Measurements from ENCODE around the gene SNU13.
A peak's percentile ranks its signal among the peaks of the same experiment; 100 is the strongest.
"Not testable (repeated sequence)": the region's sequence is repeated elsewhere in the genome, so short reads cannot be mapped to it uniquely, and the experiment has no call there.

Gene SNU13

GRCh38 chr22:41688365-41689211 is at the start of gene SNU13:
SNU13 (minus strand) TSS chr22:41688867; CDS start chr22:41688796, 71 bp downstream.
- peak; percentile 97 for DNase-seq

- not testable (repeated sequence) for DNase-seq
Measured at GRCh38 chr22:41733241-41733640, 44.6 kb upstream of the SNU13 start.

GRCh38 chr22:41732096-41732772 is 43.6 kb upstream of the SNU13 start:
- DNase-seq = no peak

- no peak for DNase-seq
Measured at GRCh38 chr22:41731609-41732008, 42.9 kb upstream of the SNU13 start.

GRCh38 chr22:41725510-41726110 is 36.9 kb upstream of the SNU13 start:
- DNase-seq = no peak

GRCh38 chr22:41722496-41722895 is 33.8 kb upstream of the SNU13 start:
- DNase-seq = no peak

- peak; percentile 9 for DNase-seq
Measured at GRCh38 chr22:41713004-41713403, 24.3 kb upstream of the SNU13 start.

GRCh38 chr22:41709341-41709740 is 20.7 kb upstream of the SNU13 start:
- no peak for DNase-seq

- no peak for DNase-seq
Measured at GRCh38 chr22:41702763-41703162, 14.1 kb upstream of the SNU13 start.

GRCh38 chr22:41700108-41700364 is 11.4 kb upstream of the SNU13 start:
- no peak for DNase-seq

GRCh38 chr22:41699264-41700107 is 10.8 kb upstream of the SNU13 start, which contains the start of gene MEI1:
MEI1 (plus strand) TSS chr22:41699503; CDS start chr22:41699539, 36 bp downstream.
- no peak for DNase-seq

GRCh38 chr22:41697126-41697775 is 8.6 kb upstream of the SNU13 start:
- peak; percentile 88 for DNase-seq

GRCh38 chr22:41696703-41697102 is 8.0 kb upstream of the SNU13 start:
- no peak for DNase-seq

- no peak for DNase-seq
Measured at GRCh38 chr22:41695211-41695610, 6.5 kb upstream of the SNU13 start.

- DNase-seq = peak; percentile 17
Measured at GRCh38 chr22:41690476-41690875, 1.8 kb upstream of the SNU13 start.

- peak; percentile 65 for DNase-seq
Measured at GRCh38 chr22:41687901-41688364, 734 bp downstream of the SNU13 start.

- not testable (repeated sequence) for DNase-seq
Measured at GRCh38 chr22:41686890-41687289, 1.8 kb downstream of the SNU13 start.

GRCh38 chr22:41684194-41684593 is 4.5 kb downstream of the SNU13 start:
- DNase-seq = no peak

GRCh38 chr22:41683616-41684015 is 5.1 kb downstream of the SNU13 start:
- DNase-seq = no peak

- DNase-seq = no peak
Measured at GRCh38 chr22:41683052-41683451, 5.6 kb downstream of the SNU13 start.

GRCh38 chr22:41682033-41682807 is 6.4 kb downstream of the SNU13 start:
- peak; percentile 86 for DNase-seq

GRCh38 chr22:41681616-41682015 is 7.1 kb downstream of the SNU13 start:
- DNase-seq = peak; percentile 29

Measured in NCI-H69 (cell line).